NCI-H1105 (cell line): ENCODE data around the gene PRSS16.

Source experiments
- DNase-seq: peaks from one replicate; lab custom pipeline; 2025; lab: John Stamatoyannopoulos, UW

The PRSS16 gene

GRCh38 chr6:27286141-27286540 is 38.6 kb downstream of the PRSS16 start:
- DNase-seq = no peak

GRCh38 chr6:27287751-27288135 is 40.2 kb downstream of the PRSS16 start:
- DNase-seq = no peak

GRCh38 chr6:27288136-27289044 is 40.9 kb downstream of the PRSS16 start:
- no peak for DNase-seq

GRCh38 chr6:27290065-27290849 is 42.8 kb downstream of the PRSS16 start:
- no peak for DNase-seq

- no peak for DNase-seq
These were observed 43.3 kb downstream of the PRSS16 start for GRCh38 chr6:27290850-27291208.

GRCh38 chr6:27293436-27294098 is 46.1 kb downstream of the PRSS16 start:
- DNase-seq = peak; percentile 61

GRCh38 chr6:27294409-27294808 is 46.9 kb downstream of the PRSS16 start:
- no peak for DNase-seq

GRCh38 chr6:27295301-27296079 is 48.0 kb downstream of the PRSS16 start:
- peak; percentile 84 for DNase-seq

GRCh38 chr6:27296106-27296783 is 48.7 kb downstream of the PRSS16 start:
- DNase-seq = no peak

- DNase-seq = no peak
These were observed 50.0 kb downstream of the PRSS16 start for GRCh38 chr6:27297484-27297856.

- DNase-seq = no peak
These were observed 50.6 kb downstream of the PRSS16 start for GRCh38 chr6:27297857-27298730.

- no peak for DNase-seq
These were observed 56.2 kb downstream of the PRSS16 start for GRCh38 chr6:27303613-27304272.
